Astrocyte of the spinal cord (primary cell): ENCODE results near the gene HOXB8.
A peak's percentile ranks its signal among the peaks of the same experiment; 100 is the strongest.

ENCODE experiments used
- DNase-seq: peaks from one replicate; pipeline ENCODE4 v3.0.0; 2011; ENCODE audit warnings: low read depth, low spot score
- H3K4me3 ChIP-seq: 2 replicates; pipeline ENCODE4 v1.5.1; 2011; ENCODE audit warnings: low read depth, mild to moderate bottlenecking, low read length, moderate library complexity
- CTCF ChIP-seq: IDR thresholded peaks from 2 replicates; pipeline ENCODE4 v1.5.1; 2012; ENCODE audit warnings: low read depth, mild to moderate bottlenecking, low read length, inconsistent platforms
- in situ Hi-C: cut with HindIII; loops from 2 replicates; pipeline ENCODE4 v1.10.0; 2017; ENCODE audit warnings: low sequenced_read_pairs

Gene HOXB8

DNA sequence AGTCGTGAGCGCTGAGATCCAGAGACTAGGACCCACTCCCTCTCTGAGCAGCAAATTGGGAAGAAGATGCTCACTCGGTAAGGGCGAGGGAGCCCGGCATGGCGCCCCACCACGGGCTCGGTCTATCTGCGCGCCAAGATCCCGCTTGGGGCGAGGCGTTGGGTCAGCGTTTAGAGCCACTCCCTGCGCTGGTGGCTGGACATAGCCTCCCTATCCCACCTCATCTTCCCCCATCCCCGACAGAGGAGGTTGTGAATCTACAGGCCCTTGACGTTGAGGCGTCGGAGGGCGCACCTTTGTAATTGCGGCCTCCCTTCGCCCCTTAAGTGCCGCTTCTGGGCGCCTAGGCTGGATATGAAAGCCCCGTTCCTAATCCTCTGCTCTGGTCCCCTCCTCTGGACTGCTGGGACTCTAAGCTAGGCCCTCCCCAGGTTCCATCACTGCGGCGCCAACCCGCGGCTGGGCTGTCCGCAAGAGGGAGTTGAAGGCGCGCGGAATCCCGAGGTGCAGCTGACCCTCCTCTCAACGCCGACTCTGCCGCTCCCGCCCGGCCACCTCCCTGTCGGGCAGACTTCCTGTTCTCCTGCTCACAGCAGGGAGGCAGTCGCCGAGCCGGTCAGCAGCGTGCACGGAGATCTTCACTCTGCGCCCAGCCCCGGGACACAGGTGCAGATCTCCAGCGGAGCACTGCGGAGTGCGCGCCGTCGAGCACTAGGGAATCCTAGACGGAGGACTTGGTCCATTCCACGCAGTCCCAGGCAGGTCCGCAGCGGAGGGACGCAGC is 27.2 kb upstream of the HOXB8 start:
- TF ChIP-seq CTCF: peak; percentile 33
- peak overlapping the region; percentile 48 for H3K4me3 ChIP-seq
- in situ Hi-C loops: no loop called here
- peak; percentile 59 for DNase-seq

DNA sequence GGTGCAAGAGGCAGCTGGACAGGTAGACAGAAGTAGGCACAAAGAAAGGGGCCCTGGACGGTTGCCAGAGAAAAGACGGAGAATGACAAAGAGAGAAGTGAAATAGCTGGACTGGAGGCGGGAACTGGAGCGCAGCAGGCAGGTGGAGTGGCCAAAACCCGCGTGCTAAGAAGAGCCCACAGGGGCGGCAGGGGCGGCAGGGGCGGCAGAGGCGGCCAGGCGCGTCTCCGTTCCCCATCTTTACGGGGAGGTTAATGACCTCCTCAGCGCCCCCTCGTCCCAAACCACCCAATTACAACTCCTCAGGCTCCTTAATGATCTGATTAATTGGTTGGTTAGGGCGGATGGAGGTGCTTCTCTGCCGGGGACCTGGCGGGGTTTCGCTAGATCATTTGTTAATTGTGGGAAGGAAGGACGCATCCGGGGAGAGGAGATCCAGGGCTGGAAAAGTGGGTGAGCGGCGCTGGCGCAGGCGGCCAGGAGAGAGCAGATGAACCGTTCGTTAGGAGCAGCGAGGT is 26.5 kb upstream of the HOXB8 start:
- no peak for TF ChIP-seq CTCF
- H3K4me3 ChIP-seq: peak overlapping the region; percentile 48
- in situ Hi-C loops: no loop called here
- DNase-seq: no peak

- H3K4me3 ChIP-seq: no peak overlapping the region
- in situ Hi-C loops: no loop called here
- TF ChIP-seq CTCF: no peak
- no peak for DNase-seq
These were observed 25.7 kb upstream of the HOXB8 start for GRCh38 chr17:48640858-48641180.

- no peak for DNase-seq
- in situ Hi-C loops: no loop called here
- TF ChIP-seq CTCF: no peak
- no peak overlapping the region for H3K4me3 ChIP-seq
These were observed 25.1 kb upstream of the HOXB8 start for GRCh38 chr17:48639982-48640857.

DNA sequence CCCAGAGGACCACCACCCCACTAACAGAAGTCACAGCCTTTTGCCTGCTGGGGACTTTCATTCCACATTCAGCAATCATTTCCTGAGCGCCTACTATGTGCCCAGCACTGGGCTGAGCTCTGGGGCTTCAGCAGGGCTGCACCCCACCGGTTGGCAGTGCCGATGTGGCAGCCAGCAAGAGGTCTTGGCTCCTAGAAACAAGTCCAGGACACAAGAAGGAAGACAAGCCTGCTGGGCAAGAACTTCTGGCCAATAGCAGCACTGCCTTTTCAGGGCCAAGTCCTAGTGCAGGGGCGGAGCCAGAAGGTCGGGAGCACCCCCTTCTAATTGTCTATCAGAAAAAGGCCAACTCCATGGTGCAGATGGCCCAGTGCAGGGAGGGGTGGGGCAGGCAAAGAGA is 24.0 kb upstream of the HOXB8 start:
- H3K4me3 ChIP-seq: no peak overlapping the region
- in situ Hi-C loops: no loop called here
- TF ChIP-seq CTCF: no peak

GRCh38 chr17:48637323-48638260 is 22.5 kb upstream of the HOXB8 start:
- in situ Hi-C loops: no loop called here
- DNase-seq: peak; percentile 89
- no peak overlapping the region for H3K4me3 ChIP-seq

More for the DNA sequence above, 24.0 kb upstream of the HOXB8 start:
- no peak for DNase-seq

More at GRCh38 chr17:48637323-48638260, 22.5 kb upstream of the HOXB8 start:
- TF ChIP-seq CTCF: no peak
